GM12892 (cell line): ENCODE measurements around the gene ARHGAP12.

Experiments
- POLR2A ChIP-seq: IDR thresholded peaks from 2 replicates; pipeline ENCODE4 v1.6.1; 2011; ENCODE audit warnings: low read depth, low read length, control low read depth
- POLR2AphosphoS5 ChIP-seq: IDR thresholded peaks from 2 replicates; pipeline ENCODE4 v1.6.1; 2011; ENCODE audit warnings: low read depth, low read length, control low read depth
- TAF1 ChIP-seq: IDR thresholded peaks from 2 replicates; pipeline ENCODE4 v1.6.1; 2011; ENCODE audit warnings: low read depth, mild to moderate bottlenecking, control low read depth, low read length, borderline replicate concordance

DNA sequence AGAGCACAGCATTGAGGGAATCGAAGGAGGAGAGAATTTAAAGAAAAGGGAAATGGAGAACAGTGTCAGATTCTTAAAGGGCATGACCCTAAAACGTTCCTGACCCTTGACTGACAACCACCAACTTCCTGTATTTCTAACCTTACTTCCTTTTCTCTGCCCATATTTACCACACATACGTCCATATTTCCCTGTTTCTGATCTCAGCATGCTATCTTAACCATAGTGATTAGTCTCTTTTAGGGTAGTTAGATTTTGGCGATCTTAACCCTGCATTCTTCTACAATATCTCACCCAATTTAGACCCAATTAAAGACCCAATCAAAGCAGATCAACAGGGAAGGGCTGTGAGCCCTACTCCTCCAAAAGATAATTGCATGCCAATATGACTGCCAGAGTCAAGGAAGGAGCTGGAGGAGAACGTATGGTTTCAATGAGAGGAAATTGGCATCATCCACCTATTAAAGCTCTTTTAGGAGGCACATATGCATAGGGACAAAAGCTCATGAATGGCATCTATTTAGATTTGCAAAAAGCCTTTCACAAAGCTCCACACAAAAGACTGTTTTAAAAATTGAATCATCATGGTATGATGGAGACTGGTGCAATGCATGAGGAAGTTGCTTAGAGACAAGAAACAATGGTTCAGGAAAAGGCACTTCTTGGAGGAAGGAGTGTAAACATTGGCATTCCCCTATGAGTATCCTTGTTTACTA, 49.0 kb upstream of the ARHGAP12 start:
- TF ChIP-seq POLR2AphosphoS5 (no peak), POLR2A (no peak), TAF1 (no peak)
